Measurements from ENCODE around the gene PLCB3. TPM values are rescaled to one million over a fixed set of nuclear protein-coding genes. Genes with fewer than 3 reads are reported as not detected.

PLCB3 gene
- total and polyA plus RNA-seq, 2 experiments from 2014 or later, result 19.0 to 23.5 TPM

DNA sequence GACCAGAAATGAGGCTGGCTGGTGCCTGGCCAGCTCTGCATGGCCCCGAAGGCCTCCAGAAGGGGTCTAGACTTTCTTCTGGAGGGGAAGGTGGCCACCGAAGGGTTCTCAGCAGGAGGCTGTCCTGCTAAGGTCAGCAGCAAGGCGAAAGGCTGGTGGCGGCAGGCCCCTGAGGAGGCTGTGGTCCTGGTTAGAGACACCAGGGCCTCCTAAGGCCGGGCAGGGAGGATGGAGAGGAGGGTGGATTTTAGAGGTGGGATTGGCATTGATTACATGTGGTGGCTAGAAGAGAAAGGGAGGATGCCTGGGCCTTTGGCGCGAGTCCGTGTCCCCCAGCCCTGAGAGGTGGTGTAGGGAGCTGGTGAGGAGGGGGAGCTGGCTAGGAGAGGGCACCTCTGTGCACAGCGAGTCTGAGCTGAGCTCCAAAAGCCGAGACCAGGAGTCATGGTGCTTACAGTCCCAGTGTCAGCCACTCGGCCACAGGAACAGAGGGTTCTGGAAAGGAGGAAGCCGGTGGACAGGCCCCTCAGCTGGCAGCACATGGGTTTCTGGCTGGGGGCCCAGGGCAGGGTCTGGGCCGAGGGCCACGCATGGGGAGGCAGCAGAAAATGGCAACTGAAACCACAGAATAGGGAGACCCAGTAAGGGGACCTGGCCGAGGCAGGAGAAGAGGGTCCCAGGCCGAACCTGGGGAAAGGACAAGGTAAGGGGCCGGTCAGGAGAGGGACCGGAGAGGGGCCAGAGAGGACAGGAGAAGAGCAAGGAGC is 42.4 kb upstream of the PLCB3 start:
- 93% methylated on average over 18 of the region's 18 CpGs for WGBS (ENCODE audit: low lambda C conversion rate, missing lambda C conversion rate)
- H3K4me3 ChIP-seq, result no peak overlapping the region

DNA sequence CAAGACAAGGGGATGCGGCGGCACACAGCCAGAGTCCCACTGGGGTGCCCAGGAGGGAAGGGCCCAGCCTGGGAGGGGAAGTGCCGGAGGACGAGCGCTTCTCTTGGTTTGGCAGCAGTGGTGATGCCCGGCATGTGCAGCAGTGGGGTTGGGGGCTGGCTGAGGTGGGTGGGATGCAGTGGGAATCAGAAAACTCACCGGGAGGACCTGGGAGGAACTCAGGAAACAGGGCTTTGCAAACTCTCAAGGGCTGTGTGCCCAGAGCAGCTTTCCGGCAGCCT is 41.8 kb upstream of the PLCB3 start:
- H3K27ac ChIP-seq, result no peak overlapping the region
- no peak overlapping the region for H2AFZ ChIP-seq
- no peaks in the 10 kb centered on the region for H4K20me1 ChIP-seq (ENCODE audit: insufficient read depth, poor library complexity, severe bottlenecking)
- no peaks in the 10 kb centered on the region for H3K9me3 ChIP-seq (ENCODE audit: low read depth)
- H3K27me3 ChIP-seq, result no peaks in the 10 kb centered on the region
- WGBS (ENCODE audit: low lambda C conversion rate, missing lambda C conversion rate), result 89% methylated on average over 8 of the region's 8 CpGs
- H3K79me2 ChIP-seq, result no peaks in the 10 kb centered on the region
- no peaks in the 10 kb centered on the region for H3K9me2 ChIP-seq (replicated peaks; ENCODE audit: insufficient read depth)
- H3K4me1 ChIP-seq (ENCODE audit: insufficient read depth), result no peaks in the 10 kb centered on the region
- TF ChIP-seq CTCF (IDR thresholded peaks at IDR 0.05; ENCODE audit: poor library complexity) (no peak), EZH2 (IDR thresholded peaks at IDR 0.05; ENCODE audit: borderline replicate concordance) (no peak), EZH2phosphoT487 (IDR thresholded peaks at IDR 0.05; ENCODE audit: low read depth, severe bottlenecking, unreplicated experiment) (no peak)
- no peaks in the 10 kb centered on the region for H3K36me3 ChIP-seq (replicated peaks; ENCODE audit: insufficient read depth, low read depth)
- no peak overlapping the region for H3K4me2 ChIP-seq
- no peak overlapping the region for H3K4me3 ChIP-seq
- DNase-seq (ENCODE audit: low spot score), result no peak

More for the DNA sequence above, 42.4 kb upstream of the PLCB3 start:
- H3K27ac ChIP-seq, result no peak overlapping the region
- H3K9me2 ChIP-seq (replicated peaks; ENCODE audit: insufficient read depth), result no peaks in the 10 kb centered on the region
- no peaks in the 10 kb centered on the region for H3K27me3 ChIP-seq
- no peak overlapping the region for H3K4me2 ChIP-seq
- no peaks in the 10 kb centered on the region for H3K79me2 ChIP-seq
- H3K36me3 ChIP-seq (replicated peaks; ENCODE audit: insufficient read depth, low read depth), result no peaks in the 10 kb centered on the region
- H4K20me1 ChIP-seq (ENCODE audit: insufficient read depth, poor library complexity, severe bottlenecking), result no peaks in the 10 kb centered on the region
- DNase-seq (ENCODE audit: low spot score), result no peak
- H2AFZ ChIP-seq, result no peak overlapping the region
- H3K9me3 ChIP-seq (ENCODE audit: low read depth), result no peaks in the 10 kb centered on the region
- TF ChIP-seq EZH2phosphoT487 (IDR thresholded peaks at IDR 0.05; ENCODE audit: low read depth, severe bottlenecking, unreplicated experiment), result no peak
- TF ChIP-seq CTCF (IDR thresholded peaks at IDR 0.05; ENCODE audit: poor library complexity), result no peak
- no peak for TF ChIP-seq EZH2 (IDR thresholded peaks at IDR 0.05; ENCODE audit: borderline replicate concordance)
- H3K4me1 ChIP-seq (ENCODE audit: insufficient read depth), result no peaks in the 10 kb centered on the region

DNA sequence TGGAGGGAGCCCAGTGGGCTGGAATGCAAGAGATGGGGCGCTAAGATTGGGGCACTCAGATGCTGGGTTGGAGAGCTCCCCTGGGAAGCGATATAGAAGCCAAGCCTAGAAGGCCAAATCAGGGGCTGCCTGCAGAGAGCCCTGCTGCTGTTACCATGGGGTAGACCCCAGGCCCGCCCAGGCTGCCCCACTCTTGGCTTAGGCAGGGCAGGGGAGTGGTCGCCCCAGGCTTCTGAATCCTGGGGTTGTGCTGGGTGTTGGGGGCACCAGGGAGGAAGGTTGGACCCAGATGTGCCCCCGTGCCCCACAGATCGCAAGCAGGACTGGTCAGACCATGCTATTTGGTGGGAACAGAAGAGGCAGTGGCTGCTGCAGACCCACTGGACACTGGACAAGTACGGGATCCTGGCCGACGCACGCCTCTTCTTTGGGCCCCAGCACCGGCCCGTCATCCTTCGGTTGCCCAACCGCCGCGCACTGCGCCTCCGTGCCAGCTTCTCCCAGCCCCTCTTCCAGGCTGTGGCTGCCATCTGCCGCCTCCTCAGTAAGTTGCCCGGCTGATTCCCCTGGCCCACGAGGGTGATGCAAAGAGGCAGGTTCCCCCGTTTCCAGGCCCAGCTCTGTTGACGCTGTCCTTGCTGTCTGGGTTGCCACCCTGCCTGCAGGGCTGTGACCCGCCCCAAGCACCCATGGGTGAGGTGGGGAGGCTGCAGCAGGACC is 40.9 kb upstream of the PLCB3 start:
- Histone ChIP-seq H3K4me2 (no peak overlapping the region), H3K27me3 (no peaks in the 10 kb centered on the region), H3K79me2 (no peaks in the 10 kb centered on the region), H3K27ac (no peak overlapping the region), H3K9me3 (ENCODE audit: low read depth) (no peaks in the 10 kb centered on the region), H3K9me2 (replicated peaks; ENCODE audit: insufficient read depth) (no peaks in the 10 kb centered on the region), H3K4me1 (ENCODE audit: insufficient read depth) (no peaks in the 10 kb centered on the region), H3K4me3 (no peak overlapping the region), H3K36me3 (replicated peaks; ENCODE audit: insufficient read depth, low read depth) (no peaks in the 10 kb centered on the region), H2AFZ (no peak overlapping the region), H4K20me1 (ENCODE audit: insufficient read depth, poor library complexity, severe bottlenecking) (no peaks in the 10 kb centered on the region)
- no peak for TF ChIP-seq EZH2phosphoT487 (IDR thresholded peaks at IDR 0.05; ENCODE audit: low read depth, severe bottlenecking, unreplicated experiment)
- no peak for TF ChIP-seq CTCF (IDR thresholded peaks at IDR 0.05; ENCODE audit: poor library complexity)
- TF ChIP-seq EZH2 (IDR thresholded peaks at IDR 0.05; ENCODE audit: borderline replicate concordance), result no peak
- no peak for DNase-seq (ENCODE audit: low spot score)
- 96% methylated on average over 24 of the region's 24 CpGs for WGBS (ENCODE audit: low lambda C conversion rate, missing lambda C conversion rate)

All from hepatocyte (in vitro differentiated cells).